WTC11 (cell line): ENCODE data around the gene PRRC2A. TPM values are rescaled to one million over a fixed set of nuclear protein-coding genes. Genes with fewer than 3 reads are reported as not detected.
A peak's percentile ranks its signal among the peaks of the same experiment; 100 is the strongest.

ENCODE experiments used
- ATAC-seq: fragments of 200-7000 bp; cut with Tn5 transposase; 2 replicates; pipeline ENCODE4 v1.10.0; 2021; ENCODE audit warnings: mild to moderate bottlenecking, moderate library complexity
- CTCF ChIA-PET: fragments of 300-600 bp; sonication (Branson Sonifier 250); formaldehyde crosslinking; loops from one replicate; lab custom pipeline; 2021; ENCODE audit warnings: antibody characterized with exemption; lab: Charles Lee
- POLR2A ChIA-PET: fragments of 350-600 bp; sonication (Branson Sonifier 250); formaldehyde crosslinking; loops from one replicate; lab custom pipeline; 2021; ENCODE audit warnings: antibody characterized with exemption; lab: Charles Lee
- DNase-seq: peaks from one replicate; pipeline ENCODE4 v3.0.0; 2021; ENCODE audit warnings: low spot score
- H3K27ac Mint-ChIP-seq: 2 replicates; pipeline ENCODE4 v1.8.0; 2021; ENCODE audit warnings: mixed read lengths
- H3K27me3 Mint-ChIP-seq: 2 replicates; pipeline ENCODE4 v1.8.0; 2021; ENCODE audit warnings: low read depth, mild to moderate bottlenecking, moderate library complexity, mixed read lengths
- H3K36me3 Mint-ChIP-seq: 2 replicates; pipeline ENCODE4 v1.8.0; 2021; ENCODE audit warnings: mixed read lengths
- H3K4me1 Mint-ChIP-seq: 2 replicates; pipeline ENCODE4 v1.8.0; 2022; ENCODE audit warnings: mixed read lengths
- H3K4me3 Mint-ChIP-seq: 2 replicates; pipeline ENCODE4 v1.8.0; 2021; ENCODE audit warnings: mild to moderate bottlenecking, moderate library complexity, mixed read lengths
- H3K9me3 Mint-ChIP-seq: 2 replicates; pipeline ENCODE4 v1.8.0; 2021; ENCODE audit warnings: mixed read lengths
- AR ChIP-seq: fragments of 250-450 bp; sonication (Bioruptor Pico); IDR thresholded peaks from 2 replicates; pipeline ENCODE4 v1.9.0; 2021; ENCODE audit warnings: mild to moderate bottlenecking
- CREB1 ChIP-seq: sonication (generic); formaldehyde crosslinking; IDR thresholded peaks from 2 replicates; pipeline ENCODE4 v1.8.0; 2023; ENCODE audit warnings: mild to moderate bottlenecking, missing genetic modification reagents
- E2F4 ChIP-seq: sonication (generic); formaldehyde crosslinking; IDR thresholded peaks from 2 replicates; pipeline ENCODE4 v1.8.1; 2022; ENCODE audit warnings: low read depth, mild to moderate bottlenecking, moderate library complexity, missing genetic modification reagents, borderline replicate concordance
- FOXJ3 ChIP-seq: sonication (generic); formaldehyde crosslinking; IDR thresholded peaks from 2 replicates; pipeline ENCODE4 v1.9.0; 2021; ENCODE audit warnings: missing genetic modification reagents, mild to moderate bottlenecking, borderline replicate concordance
- FOXK1 ChIP-seq: sonication (generic); formaldehyde crosslinking; IDR thresholded peaks from 2 replicates; pipeline ENCODE4 v1.8.0; 2022; ENCODE audit warnings: mild to moderate bottlenecking, moderate library complexity, missing genetic modification reagents
- FOXP1 ChIP-seq: sonication (generic); formaldehyde crosslinking; IDR thresholded peaks from 2 replicates; pipeline ENCODE4 v1.8.0; 2022; ENCODE audit warnings: missing genetic modification reagents, mild to moderate bottlenecking, moderate library complexity, borderline replicate concordance
- JAZF1 ChIP-seq: fragments of 250-450 bp; sonication (Bioruptor Pico); IDR thresholded peaks from 2 replicates; pipeline ENCODE4 v1.9.0; 2021; ENCODE audit warnings: moderate library complexity, mild to moderate bottlenecking, inconsistent platforms
- JUN ChIP-seq: sonication (generic); formaldehyde crosslinking; IDR thresholded peaks from 2 replicates; pipeline ENCODE4 v1.8.0; 2023; ENCODE audit warnings: mild to moderate bottlenecking, missing genetic modification reagents
- MYBL2 ChIP-seq: sonication (generic); formaldehyde crosslinking; IDR thresholded peaks from 2 replicates; pipeline ENCODE4 v1.8.1; 2023; ENCODE audit warnings: mild to moderate bottlenecking, moderate library complexity, missing genetic modification reagents
- SOX15 ChIP-seq: fragments of 250-450 bp; sonication (Bioruptor Pico); IDR thresholded peaks from 2 replicates; pipeline ENCODE4 v1.9.0; 2021; ENCODE audit warnings: mild to moderate bottlenecking
- SP1 ChIP-seq: sonication (generic); formaldehyde crosslinking; conservative IDR thresholded peaks from 2 replicates; pipeline ENCODE4 v1.8.1; 2022; ENCODE audit warnings: missing genetic modification reagents
- TEAD4 ChIP-seq: sonication (generic); formaldehyde crosslinking; IDR thresholded peaks from 2 replicates; pipeline ENCODE4 v1.8.0; 2022; ENCODE audit warnings: mild to moderate bottlenecking, missing genetic modification reagents
- ZBTB21 ChIP-seq: sonication (generic); formaldehyde crosslinking; IDR thresholded peaks from 2 replicates; pipeline ENCODE4 v1.8.1; 2023; ENCODE audit warnings: mild to moderate bottlenecking, missing genetic modification reagents, borderline replicate concordance
- ZNF263 ChIP-seq: sonication (generic); formaldehyde crosslinking; IDR thresholded peaks from 2 replicates; pipeline ENCODE4 v1.8.1; 2022; ENCODE audit warnings: low read depth, mild to moderate bottlenecking, moderate library complexity, missing genetic modification reagents
- ZNF317 ChIP-seq: sonication (generic); formaldehyde crosslinking; IDR thresholded peaks from 2 replicates; pipeline ENCODE4 v1.8.1; 2023; ENCODE audit warnings: low read depth, mild to moderate bottlenecking, moderate library complexity, missing genetic modification reagents, borderline replicate concordance
- total RNA-seq: library from RNA; stranded (reverse); gene quantifications from 3 replicates; pipeline ENCODE4 v1.2.3, GENCODE V29; 2021
- TF ChIP-seq, protein P1 (sequence below): sonication (generic); formaldehyde crosslinking; conservative IDR thresholded peaks from 2 replicates; pipeline ENCODE4 v1.8.1; 2023; ENCODE audit warnings: mild to moderate bottlenecking, low read depth, missing genetic modification reagents, moderate library complexity
- TF ChIP-seq, protein P2 (sequence below): sonication (generic); formaldehyde crosslinking; IDR thresholded peaks from 2 replicates; pipeline ENCODE4 v1.8.1; 2023; ENCODE audit warnings: mild to moderate bottlenecking, missing genetic modification reagents, moderate library complexity

PRRC2A gene
- total RNA-seq, 1 experiment from 2014 or later = 372 TPM

- H3K27me3 Mint-ChIP-seq = peaks cover 6% of the 10 kb centered on the region; the same call in 1 of the 2 replicates
- H3K4me3 Mint-ChIP-seq = no peak within 1 kb of the TSS
- ATAC-seq = no peak
- ChIA-PET POLR2A (no interaction called here), CTCF (interaction anchor here (0.6 to 3.5 kb wide), 7 partner anchors 16 to 118 kb away, joined by 3 to 24 read pairs (median 3); partner anchors contain the start of genes ATP6V1G2, LST1 and NFKBIL1)
- H3K36me3 Mint-ChIP-seq = no peaks in the 10 kb centered on the region
- TF ChIP-seq ZNF263 (CRISPR knock-in tag) (no peak), ZBTB21 (CRISPR knock-in tag) (no peak), ZNF317 (CRISPR knock-in tag) (no peak), CREB1 (no peak), E2F4 (CRISPR knock-in tag) (no peak), TEAD4 (CRISPR knock-in tag) (no peak), SOX15 (no peak), FOXK1 (CRISPR knock-in tag) (no peak), FOXP1 (CRISPR knock-in tag) (no peak), JAZF1 (CRISPR knock-in tag) (no peak), AR (no peak), FOXJ3 (CRISPR knock-in tag) (no peak), SP1 (CRISPR knock-in tag) (no peak), JUN (CRISPR knock-in tag) (no peak), MYBL2 (CRISPR knock-in tag) (no peak)
- TF ChIP-seq, protein P1, sequence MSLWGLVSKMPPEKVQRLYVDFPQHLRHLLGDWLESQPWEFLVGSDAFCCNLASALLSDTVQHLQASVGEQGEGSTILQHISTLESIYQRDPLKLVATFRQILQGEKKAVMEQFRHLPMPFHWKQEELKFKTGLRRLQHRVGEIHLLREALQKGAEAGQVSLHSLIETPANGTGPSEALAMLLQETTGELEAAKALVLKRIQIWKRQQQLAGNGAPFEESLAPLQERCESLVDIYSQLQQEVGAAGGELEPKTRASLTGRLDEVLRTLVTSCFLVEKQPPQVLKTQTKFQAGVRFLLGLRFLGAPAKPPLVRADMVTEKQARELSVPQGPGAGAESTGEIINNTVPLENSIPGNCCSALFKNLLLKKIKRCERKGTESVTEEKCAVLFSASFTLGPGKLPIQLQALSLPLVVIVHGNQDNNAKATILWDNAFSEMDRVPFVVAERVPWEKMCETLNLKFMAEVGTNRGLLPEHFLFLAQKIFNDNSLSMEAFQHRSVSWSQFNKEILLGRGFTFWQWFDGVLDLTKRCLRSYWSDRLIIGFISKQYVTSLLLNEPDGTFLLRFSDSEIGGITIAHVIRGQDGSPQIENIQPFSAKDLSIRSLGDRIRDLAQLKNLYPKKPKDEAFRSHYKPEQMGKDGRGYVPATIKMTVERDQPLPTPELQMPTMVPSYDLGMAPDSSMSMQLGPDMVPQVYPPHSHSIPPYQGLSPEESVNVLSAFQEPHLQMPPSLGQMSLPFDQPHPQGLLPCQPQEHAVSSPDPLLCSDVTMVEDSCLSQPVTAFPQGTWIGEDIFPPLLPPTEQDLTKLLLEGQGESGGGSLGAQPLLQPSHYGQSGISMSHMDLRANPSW (CRISPR knock-in tag) = no peak
- TF ChIP-seq, protein P2, sequence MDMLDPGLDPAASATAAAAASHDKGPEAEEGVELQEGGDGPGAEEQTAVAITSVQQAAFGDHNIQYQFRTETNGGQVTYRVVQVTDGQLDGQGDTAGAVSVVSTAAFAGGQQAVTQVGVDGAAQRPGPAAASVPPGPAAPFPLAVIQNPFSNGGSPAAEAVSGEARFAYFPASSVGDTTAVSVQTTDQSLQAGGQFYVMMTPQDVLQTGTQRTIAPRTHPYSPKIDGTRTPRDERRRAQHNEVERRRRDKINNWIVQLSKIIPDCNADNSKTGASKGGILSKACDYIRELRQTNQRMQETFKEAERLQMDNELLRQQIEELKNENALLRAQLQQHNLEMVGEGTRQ (CRISPR knock-in tag) = no peak
- peak within 1 kb of the TSS; percentile 68 for H3K27ac Mint-ChIP-seq
- no peaks in the 10 kb centered on the region for H3K9me3 Mint-ChIP-seq
- DNase-seq = no peak
- H3K4me1 Mint-ChIP-seq = peaks cover 26% of the 10 kb centered on the region
Observed at GRCh38 chr6:31614684-31615578, 5.6 kb upstream of the PRRC2A start, which contains the start of gene AIF1. AIF1 (plus strand) TSS chr6:31615234; CDS start chr6:31615330, 96 bp downstream.
